ENCODE data around the gene CYB5RL.
"Not testable (repeated sequence)": the region's sequence is repeated elsewhere in the genome, so short reads cannot be mapped to it uniquely, and the experiment has no call there.

The CYB5RL gene, protein sequence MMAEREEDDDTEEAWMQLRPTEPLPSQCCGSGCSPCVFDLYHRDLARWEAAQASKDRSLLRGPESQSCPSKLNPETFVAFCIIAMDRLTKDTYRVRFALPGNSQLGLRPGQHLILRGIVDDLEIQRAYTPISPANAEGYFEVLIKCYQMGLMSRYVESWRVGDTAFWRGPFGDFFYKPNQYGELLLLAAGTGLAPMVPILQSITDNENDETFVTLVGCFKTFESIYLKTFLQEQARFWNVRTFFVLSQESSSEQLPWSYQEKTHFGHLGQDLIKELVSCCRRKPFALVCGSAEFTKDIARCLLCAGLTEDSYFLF

DNA sequence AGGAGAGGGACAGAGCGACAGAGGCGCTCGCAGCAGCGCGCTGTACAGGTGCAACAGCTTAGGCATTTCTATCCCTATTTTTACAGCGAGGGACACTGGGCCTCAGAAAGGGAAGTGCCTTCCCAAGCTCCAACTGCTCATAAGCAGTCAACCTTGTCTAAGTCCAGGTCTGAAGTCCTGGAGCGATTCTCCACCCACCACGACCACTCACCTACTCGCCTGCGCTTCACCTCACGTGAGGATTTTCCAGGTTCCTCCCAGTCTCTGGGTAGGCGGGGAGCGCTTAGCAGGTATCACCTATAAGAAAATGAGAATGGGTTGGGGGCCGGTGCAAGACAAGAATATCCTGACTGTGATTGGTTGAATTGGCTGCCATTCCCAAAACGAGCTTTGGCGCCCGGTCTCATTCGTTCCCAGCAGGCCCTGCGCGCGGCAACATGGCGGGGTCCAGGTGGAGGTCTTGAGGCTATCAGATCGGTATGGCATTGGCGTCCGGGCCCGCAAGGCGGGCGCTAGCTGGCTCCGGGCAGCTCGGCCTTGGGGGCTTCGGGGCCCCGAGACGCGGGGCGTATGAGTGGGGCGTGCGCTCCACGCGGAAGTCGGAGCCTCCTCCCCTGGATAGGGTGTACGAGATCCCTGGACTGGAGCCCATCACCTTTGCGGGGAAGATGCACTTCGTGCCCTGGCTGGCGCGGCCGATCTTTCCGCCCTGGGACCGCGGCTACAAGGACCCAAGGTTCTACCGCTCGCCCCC lies at the start of gene CYB5RL, which contains the start of gene MRPL37:
TSS of gene CYB5RL (minus strand) at position 266 of the 754 bp plus-strand sequence. CDS start 4,414 bp downstream, outside the sequence.
TSS of gene MRPL37 (plus strand) at position 403 of the 754 bp plus-strand sequence. CDS start at position 480, 77 bp downstream.
- peak; percentile 98 for DNase-seq

DNA sequence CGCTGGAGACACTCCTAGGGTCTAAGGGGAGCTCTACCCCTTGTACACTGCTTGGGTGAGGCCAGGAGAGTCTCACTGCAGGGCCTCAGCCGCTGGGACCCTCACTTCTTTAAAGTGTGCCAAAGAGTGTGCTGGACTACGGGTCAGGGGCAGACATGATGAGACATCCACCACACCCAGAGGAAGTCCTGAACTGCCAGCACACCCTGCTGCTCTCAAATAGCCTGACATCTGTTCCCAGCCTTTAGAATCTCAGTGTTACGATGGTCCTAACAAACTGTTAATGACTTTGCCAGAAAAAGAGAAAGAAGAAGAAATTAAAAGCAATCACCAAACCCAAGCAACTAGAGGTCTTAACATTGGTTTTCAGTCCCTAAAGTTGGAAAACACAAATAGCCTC lies 49.1 kb upstream of the CYB5RL start:
- DNase-seq, result no peak

DNA sequence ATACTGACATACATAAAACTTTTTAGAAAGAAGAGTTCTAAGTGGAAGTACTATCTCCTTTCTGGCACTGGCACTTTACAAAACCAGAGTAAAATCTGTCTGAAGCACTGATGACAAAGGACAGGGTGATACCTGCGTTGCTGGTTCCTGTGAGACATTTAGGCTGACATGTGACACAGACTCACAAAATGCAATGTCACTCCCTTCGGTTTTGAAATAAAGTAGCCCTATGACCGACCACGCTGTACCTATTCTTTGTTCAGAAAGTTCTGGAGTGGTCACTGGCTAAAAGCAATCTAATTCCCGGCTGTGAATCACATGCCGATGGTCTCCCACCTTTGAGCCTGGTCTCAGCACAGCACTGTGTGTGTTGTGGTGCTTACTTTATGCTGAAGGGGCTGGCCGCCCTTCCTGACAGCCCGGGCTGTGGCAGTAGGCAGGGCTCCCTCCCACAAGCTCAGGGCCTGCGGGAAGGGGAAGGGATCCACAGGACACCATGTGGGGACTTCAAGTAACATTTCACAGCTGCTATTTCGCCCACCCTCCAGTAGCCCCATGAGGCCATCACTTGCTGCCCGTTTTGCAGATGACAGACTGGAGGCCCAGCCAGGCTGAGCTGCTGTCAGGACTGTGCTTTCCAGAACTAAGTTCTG lies 48.2 kb upstream of the CYB5RL start:
- DNase-seq, result no peak

DNA sequence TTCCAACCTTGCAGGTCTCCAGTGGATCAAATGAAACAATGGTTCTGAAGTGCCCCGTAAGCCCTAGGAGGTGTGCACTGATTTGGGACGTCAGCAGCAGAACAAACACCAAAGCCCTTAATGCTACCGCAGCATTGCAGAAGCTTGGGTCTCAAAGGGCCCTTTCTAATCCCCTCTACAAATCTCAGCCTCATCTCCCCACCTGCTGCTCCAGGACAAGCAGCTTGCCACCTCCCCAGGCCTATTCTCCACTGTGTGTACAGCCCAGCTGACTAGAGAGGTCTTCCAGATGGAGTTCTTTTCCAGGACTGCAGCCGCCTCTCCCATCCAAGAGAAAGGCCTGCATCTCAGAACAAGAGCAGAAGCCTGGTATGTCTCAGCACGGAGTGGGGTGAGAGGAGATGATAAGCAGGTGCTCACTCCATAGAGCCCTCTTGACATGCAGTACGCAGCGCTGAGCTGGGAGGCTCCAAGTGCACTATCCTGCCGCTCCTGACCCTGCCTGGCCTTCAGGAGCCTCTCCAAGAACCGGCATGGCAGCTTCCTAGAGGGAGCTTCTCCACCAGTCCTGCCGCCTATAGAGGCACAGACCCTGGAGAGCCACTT lies 46.4 kb upstream of the CYB5RL start:
- no peak for DNase-seq

DNA sequence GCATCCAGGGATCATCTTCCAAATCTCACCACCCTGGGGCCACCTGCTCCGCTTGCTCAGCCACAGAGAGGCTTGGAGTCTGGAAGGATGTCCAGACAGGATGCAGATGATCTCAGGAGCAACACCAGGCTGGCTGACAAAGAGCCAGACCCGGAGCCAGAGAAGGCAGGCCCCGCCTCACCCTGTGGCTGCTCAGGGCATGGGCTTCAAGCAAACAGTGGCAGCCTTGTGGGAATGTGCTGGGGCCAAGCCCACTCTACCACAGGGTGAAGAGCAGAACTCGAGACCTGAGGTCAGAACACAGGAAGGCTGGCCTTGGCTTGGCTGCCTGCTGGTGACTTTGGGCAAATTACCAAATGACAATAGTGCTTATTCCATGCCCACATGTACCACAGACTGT lies 45.7 kb upstream of the CYB5RL start:
- no peak for DNase-seq

DNA sequence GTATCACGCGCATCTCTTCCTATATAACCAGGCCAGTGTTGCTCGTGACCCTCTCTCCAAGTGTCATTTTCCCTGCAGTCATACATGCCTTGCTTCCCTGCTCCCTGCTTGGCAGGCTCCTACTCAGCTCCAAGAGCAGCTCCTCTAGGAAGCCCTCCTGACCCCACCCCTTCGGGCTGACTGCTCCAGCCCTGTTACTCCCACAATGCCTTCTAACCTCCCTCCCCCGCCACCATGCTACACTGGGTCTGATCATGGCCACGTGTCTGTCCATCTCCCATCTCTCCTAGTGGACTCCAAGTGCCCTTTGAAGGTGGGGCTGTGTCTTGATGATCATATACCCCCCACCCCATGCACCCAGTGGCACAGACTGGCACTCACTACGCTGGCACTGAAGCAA lies 44.8 kb upstream of the CYB5RL start:
- no peak for DNase-seq

DNA sequence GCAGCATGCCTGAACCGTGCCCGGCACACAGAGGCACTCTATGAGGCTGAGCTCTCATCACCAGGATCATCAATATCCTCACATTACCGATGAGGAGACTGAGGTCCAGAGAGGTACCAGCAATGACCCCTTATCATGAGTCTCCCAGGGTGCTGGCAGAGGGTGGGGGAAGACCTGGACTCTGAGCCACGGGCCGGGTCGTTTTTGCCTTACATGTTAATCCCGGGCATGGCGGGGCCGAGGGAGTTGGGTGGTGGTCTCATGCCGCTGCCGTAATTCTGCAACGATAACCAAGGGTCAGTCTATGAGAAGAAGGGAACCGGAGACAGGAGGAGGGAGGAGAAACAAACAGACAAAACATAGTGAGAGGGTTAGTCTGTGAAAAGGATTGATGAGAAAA lies 43.2 kb upstream of the CYB5RL start:
- no peak for DNase-seq

DNA sequence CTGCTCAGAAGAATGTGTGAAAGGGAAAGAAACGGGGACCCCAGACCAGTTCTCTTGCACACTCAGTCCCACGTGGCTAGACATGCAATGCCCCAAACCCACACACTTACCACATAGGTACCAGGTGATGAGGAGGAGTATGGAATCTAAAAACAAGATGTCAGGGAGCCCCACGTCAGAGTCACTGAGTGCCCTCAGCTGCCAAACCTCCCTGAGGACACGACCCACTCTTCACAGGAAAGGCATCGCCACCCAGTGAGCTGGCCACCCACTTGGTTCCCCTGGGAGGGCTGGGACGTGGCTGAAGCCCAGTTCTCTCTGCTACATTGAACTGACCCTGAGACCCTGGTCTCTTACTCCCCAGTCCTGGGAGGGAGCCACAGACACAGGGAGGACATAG lies 41.5 kb upstream of the CYB5RL start:
- no peak for DNase-seq

DNA sequence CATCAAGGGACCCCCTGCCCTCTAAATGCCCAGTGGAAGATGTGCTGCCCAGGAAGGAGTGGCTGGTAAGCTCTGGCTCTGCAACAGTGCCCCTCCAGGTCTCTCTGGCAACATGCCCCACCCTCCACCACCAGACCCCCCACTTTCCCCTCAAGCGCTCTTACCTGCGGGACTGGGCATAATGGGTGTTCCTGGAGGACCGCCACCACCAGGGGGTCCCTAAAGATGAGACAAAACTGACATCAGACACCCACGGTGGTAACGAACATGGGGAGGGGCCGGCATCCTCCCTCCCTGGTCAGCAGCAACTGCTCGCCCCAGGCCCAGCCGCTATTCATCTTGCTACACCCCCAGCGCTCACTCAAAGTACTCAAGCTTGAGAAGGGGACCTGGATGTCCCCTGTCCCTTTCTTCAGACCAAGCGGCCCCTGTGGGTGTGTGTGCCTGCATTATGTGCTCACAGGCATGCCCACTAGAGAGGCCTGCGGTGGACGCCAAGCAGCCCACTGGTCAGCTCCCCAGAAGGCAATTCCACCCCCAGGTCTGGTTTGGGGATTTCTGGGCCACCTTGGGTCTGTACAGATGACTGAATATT lies 41.0 kb upstream of the CYB5RL start:
- DNase-seq, result no peak

DNA sequence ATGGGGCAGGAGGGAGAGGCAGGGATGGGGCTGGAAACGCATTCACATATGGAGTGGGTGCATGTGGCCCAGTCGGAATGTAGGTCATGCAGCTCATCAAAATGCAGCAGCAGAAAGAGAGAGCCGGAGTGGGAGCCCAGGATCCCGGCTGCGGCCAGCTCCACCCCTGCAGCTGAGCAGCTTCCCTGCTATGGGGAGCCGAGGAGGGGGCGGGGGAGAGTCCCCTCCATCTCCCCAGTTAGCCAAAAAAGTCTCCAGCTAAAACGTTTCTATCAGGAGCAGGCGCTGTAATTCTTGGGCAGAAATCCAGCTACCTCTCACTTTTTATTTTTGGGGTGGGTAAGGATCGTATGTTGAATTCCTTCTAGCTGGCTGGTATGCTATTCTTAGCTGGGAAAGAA lies 39.8 kb upstream of the CYB5RL start:
- DNase-seq, result no peak

DNA sequence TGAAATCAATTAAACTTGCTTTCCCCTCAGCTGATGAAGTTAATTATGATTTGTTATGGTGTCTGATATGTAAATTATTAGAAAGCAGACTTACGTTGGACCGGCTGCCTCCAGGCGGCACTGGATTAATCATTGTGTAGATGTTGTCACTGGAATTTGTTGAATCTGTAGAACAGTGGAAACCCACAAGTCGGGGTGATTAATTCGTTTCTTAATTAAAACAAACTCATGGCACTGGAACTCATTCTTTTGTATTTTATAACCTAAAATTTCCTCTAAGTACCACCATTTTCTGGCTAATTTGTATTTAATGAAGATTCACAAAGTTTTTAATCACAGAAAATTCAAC lies 39.2 kb upstream of the CYB5RL start:
- DNase-seq, result no peak

DNA sequence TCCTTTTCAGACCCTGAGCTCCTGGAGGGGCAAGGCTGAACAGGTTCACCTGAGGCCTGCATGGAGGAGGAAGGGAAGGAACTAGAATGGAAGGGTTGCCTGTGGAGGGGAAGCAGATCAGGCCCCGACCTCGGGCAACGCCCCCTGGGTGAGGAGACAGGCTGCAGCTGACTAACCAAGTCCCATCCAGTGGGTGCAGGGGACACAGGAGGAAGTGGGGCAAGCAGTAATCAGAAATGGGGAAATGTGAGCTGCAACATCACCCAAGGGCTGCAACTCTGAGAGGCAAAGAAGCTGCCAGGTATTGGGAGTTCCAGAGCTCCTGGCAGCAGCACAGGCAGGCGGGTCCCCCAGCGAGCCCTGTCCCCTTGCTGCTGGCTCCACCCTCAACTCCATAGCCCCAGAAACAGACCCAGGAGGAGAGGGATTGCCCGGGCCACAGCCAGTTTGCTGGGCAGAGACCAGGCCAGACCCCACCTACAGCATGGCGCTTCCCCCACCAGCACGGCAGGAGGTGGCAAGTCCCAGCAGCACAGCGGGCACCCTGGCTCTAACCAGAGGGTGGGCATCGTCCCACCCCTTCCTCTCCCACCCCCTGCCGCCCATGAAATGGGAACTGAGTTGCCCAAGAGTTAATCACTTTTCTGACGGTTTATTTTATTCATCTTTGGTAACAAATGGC lies 38.7 kb upstream of the CYB5RL start:
- no peak for DNase-seq

DNA sequence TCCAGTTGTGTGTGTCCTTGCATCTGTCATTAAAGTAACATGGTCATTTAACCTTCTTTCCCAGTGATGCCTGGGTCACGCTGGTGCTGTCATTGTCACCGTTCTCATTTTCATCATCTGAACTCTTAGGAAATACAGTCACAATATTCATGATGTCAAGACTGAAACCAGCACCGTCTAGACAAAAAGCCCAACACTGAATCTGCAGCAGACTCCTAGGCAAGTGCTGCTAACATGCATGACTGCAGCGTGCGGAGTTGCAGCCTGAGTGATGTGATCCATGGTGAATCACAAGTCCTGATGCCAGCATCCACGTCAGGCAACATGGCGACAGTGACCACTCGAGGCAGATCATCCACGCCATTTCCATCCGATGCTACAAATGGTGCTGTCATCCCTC lies 37.8 kb upstream of the CYB5RL start:
- DNase-seq, result no peak

DNA sequence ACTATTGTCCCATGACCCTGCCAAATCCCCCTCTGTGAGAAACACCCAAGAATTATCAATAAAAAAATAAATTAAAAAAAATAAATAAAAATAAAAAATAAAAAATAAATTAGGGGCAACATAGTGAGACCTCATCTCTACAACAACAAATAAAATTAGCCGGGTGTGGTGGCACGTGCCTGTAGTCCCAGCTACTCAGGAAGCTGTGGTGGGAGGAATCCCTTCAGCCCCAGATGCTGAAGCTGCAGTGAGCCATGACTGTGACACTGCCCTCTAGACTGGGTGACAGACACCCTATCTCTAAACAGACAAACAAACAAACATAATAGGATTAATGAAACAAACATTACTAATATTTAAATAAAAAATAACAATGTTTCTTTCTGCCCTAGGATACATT lies 34.5 kb upstream of the CYB5RL start:
- DNase-seq, result no peak

DNA sequence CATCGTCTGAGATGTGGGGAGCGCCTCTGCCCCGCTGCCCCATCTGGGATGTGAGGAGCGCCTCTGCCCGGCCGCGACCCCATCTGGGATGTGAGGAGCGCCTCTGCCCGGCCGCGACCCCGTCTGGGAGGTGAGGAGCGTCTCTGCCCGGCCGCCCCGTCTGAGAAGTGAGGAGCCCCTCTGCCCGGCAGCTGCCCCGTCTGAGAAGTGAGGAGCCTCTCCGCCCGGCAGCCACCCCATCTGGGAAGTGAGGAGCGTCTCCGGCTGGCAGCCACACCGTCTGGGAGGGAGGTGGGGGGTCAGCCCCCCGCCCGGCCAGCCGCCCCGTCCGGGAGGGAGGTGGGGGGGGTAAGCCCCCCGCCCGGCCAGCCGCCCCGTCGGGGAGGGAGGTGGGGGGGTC lies 33.4 kb upstream of the CYB5RL start:
- DNase-seq, result not testable (repeated sequence)

DNA sequence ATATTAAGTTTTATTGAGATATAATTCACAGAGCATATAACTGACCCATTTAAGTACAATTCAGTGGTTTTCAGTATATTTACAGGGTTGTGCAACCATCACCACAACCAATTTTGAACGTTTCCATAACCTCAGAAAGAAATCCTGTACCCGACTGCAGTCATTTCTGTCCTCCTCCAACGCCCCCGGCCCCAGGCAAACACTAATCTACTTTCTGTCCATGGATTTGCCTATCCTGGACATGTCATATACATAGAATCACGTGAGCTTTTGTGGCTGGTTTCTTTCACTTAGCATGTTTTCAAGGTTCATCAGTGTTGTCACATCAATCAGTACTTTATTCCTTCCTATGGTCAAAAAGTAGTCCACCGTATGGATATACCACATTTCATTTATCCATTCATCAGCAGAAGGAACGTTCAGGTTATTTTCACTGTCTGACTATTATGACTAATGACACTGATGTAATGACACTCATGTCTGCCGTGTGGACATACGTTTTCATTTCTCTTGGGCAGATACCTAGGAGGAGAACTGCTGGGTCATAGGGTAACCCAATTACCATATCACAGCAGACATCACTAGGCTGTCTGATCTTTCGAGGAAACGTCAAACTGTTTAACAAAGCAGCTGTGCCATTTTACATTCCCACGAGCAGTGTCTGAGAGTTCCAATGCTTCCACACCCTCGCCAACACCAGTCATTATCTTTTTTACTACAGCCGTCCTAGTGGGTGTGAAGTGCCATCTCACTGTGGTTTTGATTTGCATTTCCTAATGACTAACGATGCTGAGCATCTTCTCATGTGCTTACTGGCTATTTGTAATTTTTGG lies 30.9 kb upstream of the CYB5RL start:
- DNase-seq, result no peak

DNA sequence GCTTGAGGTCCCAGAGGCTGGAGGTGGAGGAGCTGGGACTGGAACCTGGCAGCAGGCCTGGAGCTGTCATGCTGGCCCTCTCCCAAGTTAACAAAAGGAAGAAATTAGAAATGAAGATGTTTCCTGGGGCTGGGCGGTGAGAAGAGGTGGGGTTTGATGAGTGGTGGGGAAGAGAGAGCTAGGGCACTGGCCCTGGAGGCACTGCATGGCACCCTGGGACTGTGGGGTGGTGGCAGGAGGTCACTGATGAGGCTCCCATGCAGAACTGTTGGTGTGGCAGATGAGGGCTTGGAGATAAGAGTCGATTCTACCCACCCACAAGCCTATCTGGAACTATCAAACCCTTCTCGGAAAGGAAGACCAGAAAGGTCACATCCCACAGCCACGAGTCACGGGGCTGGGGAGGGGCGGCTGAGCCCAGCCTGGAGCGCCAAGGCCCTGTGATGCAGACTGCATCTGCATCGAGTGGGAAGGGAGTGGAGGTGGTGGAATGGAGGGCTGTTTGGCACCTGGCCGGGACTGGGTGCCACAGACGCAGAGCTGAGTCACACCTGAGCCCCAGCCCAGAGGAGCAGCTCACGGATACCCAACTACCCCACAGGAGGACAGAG lies 29.6 kb upstream of the CYB5RL start:
- DNase-seq, result no peak

DNA sequence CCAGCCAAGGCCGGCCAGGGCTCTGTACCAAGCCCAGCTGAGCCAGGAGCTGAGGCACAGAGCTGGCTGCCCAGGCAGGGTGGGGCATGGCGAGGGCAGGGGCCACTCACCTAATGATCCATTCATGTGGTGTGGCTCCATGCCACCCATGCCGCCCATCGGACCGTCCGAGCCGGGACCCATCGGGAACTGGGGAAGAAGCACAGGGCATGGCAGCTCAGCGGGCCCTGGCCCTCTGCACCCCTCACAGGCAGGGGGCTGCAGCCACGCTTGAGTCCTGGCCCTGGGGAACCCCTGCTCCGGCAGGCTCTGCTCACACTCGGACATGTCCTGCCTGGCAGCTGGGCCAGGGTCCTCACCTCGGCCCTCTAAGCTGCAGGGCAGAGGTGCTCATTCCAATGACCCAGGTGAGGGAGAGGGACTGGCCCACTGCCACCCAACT lies 28.8 kb upstream of the CYB5RL start:
- no peak for DNase-seq

DNA sequence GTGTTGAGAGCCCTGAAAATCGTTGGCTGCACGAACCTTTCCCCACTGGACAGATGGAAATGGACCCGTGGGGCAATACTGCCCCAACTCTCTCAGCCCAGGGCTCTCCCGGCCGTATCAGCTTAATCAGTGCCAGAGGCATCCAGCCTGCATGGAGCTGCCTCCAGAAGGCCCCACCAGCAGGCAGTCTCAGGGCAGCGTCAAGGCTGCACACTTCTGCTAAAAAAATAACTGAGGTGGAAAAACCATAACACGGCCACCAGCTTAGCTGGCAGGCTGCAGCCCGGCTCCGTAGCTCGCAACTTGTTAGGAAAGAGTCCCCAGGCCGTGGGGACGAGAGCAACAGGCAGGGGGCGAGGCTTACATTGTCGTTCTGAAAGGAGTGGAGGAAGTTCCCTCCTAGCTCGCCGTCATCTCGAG lies 28.1 kb upstream of the CYB5RL start:
- no peak for DNase-seq

DNA sequence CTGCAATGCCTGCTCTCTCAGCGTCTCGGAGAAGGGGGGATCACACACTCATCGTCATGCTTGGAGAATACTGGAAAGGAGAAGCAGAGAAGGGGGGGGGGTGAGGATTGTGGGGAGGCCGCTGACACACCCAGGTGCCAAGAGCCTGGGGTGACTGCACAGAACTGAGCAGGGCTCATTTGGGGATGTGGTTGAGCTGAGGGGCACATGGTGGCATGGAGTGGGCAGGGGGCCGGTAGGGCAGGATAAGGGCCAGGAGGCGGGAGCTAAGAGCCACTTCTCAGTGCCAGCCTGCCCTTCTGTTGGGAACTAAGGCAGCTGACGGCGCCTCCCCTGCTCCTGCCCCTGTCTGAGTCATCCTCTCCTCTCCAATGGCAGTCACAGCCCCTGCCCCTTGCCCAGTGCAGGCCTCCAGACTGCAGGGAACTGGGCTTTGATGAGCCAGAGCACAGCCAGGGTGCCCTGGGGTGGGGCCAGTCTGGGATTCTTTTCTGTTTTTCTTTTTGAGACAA lies 27.3 kb upstream of the CYB5RL start:
- no peak for DNase-seq
